CD4-positive, alpha-beta T cell treated with Interleukin-2 at 100 ng/mL for 4 hours (primary cell): ENCODE results near the gene LSM14A.
"Not testable (repeated sequence)": the region's sequence is repeated elsewhere in the genome, so short reads cannot be mapped to it uniquely, and the experiment has no call there.

Experiments used
- DNase-seq: peaks from one replicate; pipeline ENCODE4 v3.0.0-alpha.2; 2020; ENCODE audit warnings: low spot score

Gene LSM14A

GRCh38 chr19:34191355-34191962, 19.2 kb downstream of the LSM14A start:
- no peak for DNase-seq

GRCh38 chr19:34193439-34193838, 21.1 kb downstream of the LSM14A start:
- no peak for DNase-seq

- DNase-seq: no peak
These were observed 21.6 kb downstream of the LSM14A start for GRCh38 chr19:34193876-34194275.

- DNase-seq: no peak
These were observed 28.8 kb downstream of the LSM14A start for GRCh38 chr19:34201133-34201532.

GRCh38 chr19:34205324-34205723, 33.0 kb downstream of the LSM14A start:
- not testable (repeated sequence) for DNase-seq

- DNase-seq: no peak
These were observed 36.1 kb downstream of the LSM14A start for GRCh38 chr19:34208291-34208884.

GRCh38 chr19:34209726-34210125, 37.4 kb downstream of the LSM14A start:
- DNase-seq: no peak

GRCh38 chr19:34213283-34213682, 41.0 kb downstream of the LSM14A start:
- no peak for DNase-seq

GRCh38 chr19:34214040-34214439, 41.7 kb downstream of the LSM14A start:
- DNase-seq: no peak

GRCh38 chr19:34215006-34215665, 42.8 kb downstream of the LSM14A start:
- DNase-seq: no peak

- no peak for DNase-seq
These were observed 43.3 kb downstream of the LSM14A start for GRCh38 chr19:34215666-34216038.

- not testable (repeated sequence) for DNase-seq
These were observed 44.5 kb downstream of the LSM14A start for GRCh38 chr19:34216745-34217219.

- peak; percentile 80 for DNase-seq
These were observed 45.9 kb downstream of the LSM14A start for GRCh38 chr19:34217952-34218817.

GRCh38 chr19:34218818-34219164, 46.5 kb downstream of the LSM14A start:
- no peak for DNase-seq

- peak; percentile 63 for DNase-seq
These were observed 48.3 kb downstream of the LSM14A start for GRCh38 chr19:34220472-34221063.

GRCh38 chr19:34222386-34222785, 50.1 kb downstream of the LSM14A start:
- DNase-seq: no peak

GRCh38 chr19:34224996-34225658, 52.8 kb downstream of the LSM14A start:
- DNase-seq: peak; percentile 44

- DNase-seq: no peak
These were observed 53.3 kb downstream of the LSM14A start for GRCh38 chr19:34225659-34226015.

GRCh38 chr19:34226036-34226435, 53.7 kb downstream of the LSM14A start:
- DNase-seq: peak; percentile 14

GRCh38 chr19:34228347-34228746, 56.0 kb downstream of the LSM14A start:
- DNase-seq: no peak

- no peak for DNase-seq
These were observed 56.5 kb downstream of the LSM14A start for GRCh38 chr19:34228762-34229161.

- no peak for DNase-seq
These were observed 57.4 kb downstream of the LSM14A start for GRCh38 chr19:34229721-34230120.
